ENCODE measurements around the gene UBE3D. TPM values are rescaled to one million over a fixed set of nuclear protein-coding genes. Genes with fewer than 3 reads are reported as not detected.

The UBE3D gene
- total and polyA plus RNA-seq, 2 experiments from 2014 or later: 17.5 to 31.4 TPM

DNA sequence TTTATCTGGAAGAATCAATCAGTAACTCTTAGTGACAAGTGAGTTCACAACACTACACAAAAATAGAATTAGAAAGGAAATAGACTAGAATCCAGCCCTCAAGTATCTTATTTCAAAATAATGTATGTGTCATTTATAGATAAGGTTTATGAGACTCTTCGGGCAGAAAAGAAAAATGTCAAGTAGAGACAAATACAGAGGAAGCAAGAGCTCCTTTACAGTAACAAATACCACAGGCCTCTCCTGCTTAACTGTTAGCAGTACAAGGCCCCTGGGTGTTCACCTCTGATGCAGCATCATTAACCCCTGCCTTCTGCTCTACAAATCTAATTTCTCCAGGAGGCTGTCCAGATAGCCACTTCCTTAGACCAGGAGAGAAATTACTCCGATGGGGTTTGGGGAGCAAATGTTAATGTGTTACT is 76.7 kb downstream of the UBE3D start (continued):
- TF ChIP-seq, protein P1, sequence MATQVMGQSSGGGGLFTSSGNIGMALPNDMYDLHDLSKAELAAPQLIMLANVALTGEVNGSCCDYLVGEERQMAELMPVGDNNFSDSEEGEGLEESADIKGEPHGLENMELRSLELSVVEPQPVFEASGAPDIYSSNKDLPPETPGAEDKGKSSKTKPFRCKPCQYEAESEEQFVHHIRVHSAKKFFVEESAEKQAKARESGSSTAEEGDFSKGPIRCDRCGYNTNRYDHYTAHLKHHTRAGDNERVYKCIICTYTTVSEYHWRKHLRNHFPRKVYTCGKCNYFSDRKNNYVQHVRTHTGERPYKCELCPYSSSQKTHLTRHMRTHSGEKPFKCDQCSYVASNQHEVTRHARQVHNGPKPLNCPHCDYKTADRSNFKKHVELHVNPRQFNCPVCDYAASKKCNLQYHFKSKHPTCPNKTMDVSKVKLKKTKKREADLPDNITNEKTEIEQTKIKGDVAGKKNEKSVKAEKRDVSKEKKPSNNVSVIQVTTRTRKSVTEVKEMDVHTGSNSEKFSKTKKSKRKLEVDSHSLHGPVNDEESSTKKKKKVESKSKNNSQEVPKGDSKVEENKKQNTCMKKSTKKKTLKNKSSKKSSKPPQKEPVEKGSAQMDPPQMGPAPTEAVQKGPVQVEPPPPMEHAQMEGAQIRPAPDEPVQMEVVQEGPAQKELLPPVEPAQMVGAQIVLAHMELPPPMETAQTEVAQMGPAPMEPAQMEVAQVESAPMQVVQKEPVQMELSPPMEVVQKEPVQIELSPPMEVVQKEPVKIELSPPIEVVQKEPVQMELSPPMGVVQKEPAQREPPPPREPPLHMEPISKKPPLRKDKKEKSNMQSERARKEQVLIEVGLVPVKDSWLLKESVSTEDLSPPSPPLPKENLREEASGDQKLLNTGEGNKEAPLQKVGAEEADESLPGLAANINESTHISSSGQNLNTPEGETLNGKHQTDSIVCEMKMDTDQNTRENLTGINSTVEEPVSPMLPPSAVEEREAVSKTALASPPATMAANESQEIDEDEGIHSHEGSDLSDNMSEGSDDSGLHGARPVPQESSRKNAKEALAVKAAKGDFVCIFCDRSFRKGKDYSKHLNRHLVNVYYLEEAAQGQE (IDR thresholded peaks at IDR 0.05; ENCODE audit: unreplicated experiment): no peak
- TF ChIP-seq JUNB (IDR thresholded peaks at IDR 0.05; ENCODE audit: unreplicated experiment) (no peak), ZNF114 (CRISPR knock-in tag; IDR thresholded peaks at IDR 0.05) (no peak)

DNA sequence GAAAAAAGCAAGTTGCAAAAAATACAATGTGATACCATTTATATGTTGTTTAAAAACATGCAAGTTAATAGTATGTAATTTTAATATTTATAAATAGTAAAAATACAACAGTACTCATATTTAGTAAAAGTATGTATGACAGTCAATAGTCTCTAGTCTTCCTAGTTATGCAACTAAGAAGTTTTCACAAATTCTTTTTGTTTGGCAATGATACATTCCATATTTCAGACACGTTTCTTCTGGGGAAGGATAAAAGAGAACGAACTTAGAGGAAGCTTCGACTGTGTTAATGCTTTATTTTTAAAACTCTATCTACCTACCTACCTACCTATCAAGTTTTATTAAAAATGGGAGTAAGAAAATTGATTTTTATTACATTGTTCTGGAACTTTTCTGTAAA is 77.7 kb downstream of the UBE3D start:
- TF ChIP-seq ZNF331 (CRISPR knock-in tag; IDR thresholded peaks at IDR 0.05; ENCODE audit: low read depth) (no peak), JUNB (IDR thresholded peaks at IDR 0.05; ENCODE audit: unreplicated experiment) (no peak), ZNF114 (CRISPR knock-in tag; IDR thresholded peaks at IDR 0.05) (no peak), EZH2phosphoT487 (IDR thresholded peaks at IDR 0.05; ENCODE audit: unreplicated experiment) (no peak), NANOG (IDR thresholded peaks at IDR 0.05; ENCODE audit: borderline replicate concordance) (no peak)
- TF ChIP-seq, protein P2, sequence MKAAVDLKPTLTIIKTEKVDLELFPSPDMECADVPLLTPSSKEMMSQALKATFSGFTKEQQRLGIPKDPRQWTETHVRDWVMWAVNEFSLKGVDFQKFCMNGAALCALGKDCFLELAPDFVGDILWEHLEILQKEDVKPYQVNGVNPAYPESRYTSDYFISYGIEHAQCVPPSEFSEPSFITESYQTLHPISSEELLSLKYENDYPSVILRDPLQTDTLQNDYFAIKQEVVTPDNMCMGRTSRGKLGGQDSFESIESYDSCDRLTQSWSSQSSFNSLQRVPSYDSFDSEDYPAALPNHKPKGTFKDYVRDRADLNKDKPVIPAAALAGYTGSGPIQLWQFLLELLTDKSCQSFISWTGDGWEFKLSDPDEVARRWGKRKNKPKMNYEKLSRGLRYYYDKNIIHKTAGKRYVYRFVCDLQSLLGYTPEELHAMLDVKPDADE (IDR thresholded peaks at IDR 0.05): no peak
- TF ChIP-seq, protein P1 (IDR thresholded peaks at IDR 0.05; ENCODE audit: unreplicated experiment): no peak
- DNase-seq (ENCODE audit: low spot score) (no peak), ATAC-seq (no peak)
- Histone ChIP-seq H3K36me3 (ENCODE audit: insufficient read depth) (no peaks in the 10 kb centered on the region), H3K4me2 (no peak overlapping the region), H3K4me1 (ENCODE audit: insufficient read depth) (no peaks in the 10 kb centered on the region), H3K79me2 (replicated peaks; ENCODE audit: insufficient read depth) (no peaks in the 10 kb centered on the region), H4K20me1 (replicated peaks; ENCODE audit: insufficient read depth) (no peaks in the 10 kb centered on the region), H3K4me3 (no peak overlapping the region), H3K27ac (ENCODE audit: low read depth) (no peak overlapping the region), H3F3A (replicated peaks; ENCODE audit: low read depth) (no peaks in the 10 kb centered on the region), H3K9me2 (ENCODE audit: insufficient read depth) (no peaks in the 10 kb centered on the region; the same call in 1 of the 2 replicates), H3K27me3 (ENCODE audit: insufficient read depth) (no peaks in the 10 kb centered on the region), H2AFZ (no peak overlapping the region)
- Mint-ChIP-seq H3K9me3 (no peaks in the 10 kb centered on the region), H3K4me3 (no peak overlapping the region), H3K27ac (no peak overlapping the region), H3K27me3 (ENCODE audit: insufficient read depth, low read depth, poor library complexity) (peaks cover 4% of the 10 kb centered on the region), H3K4me1 (0 out of 3 replicates have a peak, but pooled peaks cover 2% of the 10 kb centered on the region), H3K36me3 (ENCODE audit: low read depth) (no peaks in the 10 kb centered on the region)
